IPS-NIHi7 (cell line): ENCODE results near the gene OCEL1.
"Not testable (repeated sequence)": the region's sequence is repeated elsewhere in the genome, so short reads cannot be mapped to it uniquely, and the experiment has no call there.

Experiments used
- DNase-seq: peaks from one replicate; pipeline ENCODE4 v3.0.0; 2012; ENCODE audit warnings: mixed read lengths; ENCODE audit errors: extremely low spot score

Gene OCEL1

GRCh38 chr19:17226002-17226933 is at the start of gene OCEL1:
OCEL1 (plus strand) TSS chr19:17226226; CDS start chr19:17226248, 22 bp downstream.
- DNase-seq: peak; percentile 92

- DNase-seq: no peak
Measured at GRCh38 chr19:17178291-17178690, 47.7 kb upstream of the OCEL1 start.

GRCh38 chr19:17180997-17181702 is 44.9 kb upstream of the OCEL1 start:
- peak; percentile 57 for DNase-seq

- DNase-seq: no peak
Measured at GRCh38 chr19:17183271-17183761, 42.7 kb upstream of the OCEL1 start.

- DNase-seq: no peak
Measured at GRCh38 chr19:17183858-17184321, 42.1 kb upstream of the OCEL1 start.

GRCh38 chr19:17184371-17184841 is 41.6 kb upstream of the OCEL1 start:
- DNase-seq: no peak

- DNase-seq: no peak
Measured at GRCh38 chr19:17185590-17185989, 40.4 kb upstream of the OCEL1 start.

- not testable (repeated sequence) for DNase-seq
Measured at GRCh38 chr19:17191736-17192135, 34.3 kb upstream of the OCEL1 start.

- DNase-seq: no peak
Measured at GRCh38 chr19:17192751-17193150, 33.3 kb upstream of the OCEL1 start.

GRCh38 chr19:17194608-17195007 is 31.4 kb upstream of the OCEL1 start:
- no peak for DNase-seq

- no peak for DNase-seq
Measured at GRCh38 chr19:17195106-17195505, 30.9 kb upstream of the OCEL1 start.

GRCh38 chr19:17196610-17197009 is 29.4 kb upstream of the OCEL1 start:
- DNase-seq: no peak

- DNase-seq: no peak
Measured at GRCh38 chr19:17197666-17198065, 28.4 kb upstream of the OCEL1 start.

- no peak for DNase-seq
Measured at GRCh38 chr19:17200408-17201079, 25.5 kb upstream of the OCEL1 start.

- DNase-seq: no peak
Measured at GRCh38 chr19:17202249-17202648, 23.8 kb upstream of the OCEL1 start.

GRCh38 chr19:17202713-17203112 is 23.3 kb upstream of the OCEL1 start:
- no peak for DNase-seq

GRCh38 chr19:17205237-17206140 is 20.5 kb upstream of the OCEL1 start:
- peak; percentile 87 for DNase-seq

GRCh38 chr19:17206736-17207581 is 19.1 kb upstream of the OCEL1 start:
- DNase-seq: no peak

- DNase-seq: peak; percentile 99
Measured at GRCh38 chr19:17209126-17210036, 16.6 kb upstream of the OCEL1 start.
